ENCODE data around the gene HOXA7.

- TF ChIP-seq, protein P1, sequence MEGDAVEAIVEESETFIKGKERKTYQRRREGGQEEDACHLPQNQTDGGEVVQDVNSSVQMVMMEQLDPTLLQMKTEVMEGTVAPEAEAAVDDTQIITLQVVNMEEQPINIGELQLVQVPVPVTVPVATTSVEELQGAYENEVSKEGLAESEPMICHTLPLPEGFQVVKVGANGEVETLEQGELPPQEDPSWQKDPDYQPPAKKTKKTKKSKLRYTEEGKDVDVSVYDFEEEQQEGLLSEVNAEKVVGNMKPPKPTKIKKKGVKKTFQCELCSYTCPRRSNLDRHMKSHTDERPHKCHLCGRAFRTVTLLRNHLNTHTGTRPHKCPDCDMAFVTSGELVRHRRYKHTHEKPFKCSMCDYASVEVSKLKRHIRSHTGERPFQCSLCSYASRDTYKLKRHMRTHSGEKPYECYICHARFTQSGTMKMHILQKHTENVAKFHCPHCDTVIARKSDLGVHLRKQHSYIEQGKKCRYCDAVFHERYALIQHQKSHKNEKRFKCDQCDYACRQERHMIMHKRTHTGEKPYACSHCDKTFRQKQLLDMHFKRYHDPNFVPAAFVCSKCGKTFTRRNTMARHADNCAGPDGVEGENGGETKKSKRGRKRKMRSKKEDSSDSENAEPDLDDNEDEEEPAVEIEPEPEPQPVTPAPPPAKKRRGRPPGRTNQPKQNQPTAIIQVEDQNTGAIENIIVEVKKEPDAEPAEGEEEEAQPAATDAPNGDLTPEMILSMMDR (IDR thresholded peaks at IDR 0.05; ENCODE audit: poor library complexity): no peak
- TF ChIP-seq EZH2 (IDR thresholded peaks at IDR 0.05; ENCODE audit: borderline replicate concordance) (no peak), EZH2phosphoT487 (IDR thresholded peaks at IDR 0.05; ENCODE audit: low read depth, severe bottlenecking, unreplicated experiment) (no peak)
Observed at GRCh38 chr7:27202862-27203134, 46.3 kb upstream of the HOXA7 start.
